ENCODE data around the gene HAUS7.

HAUS7 gene

GRCh38 chrX:153401133-153401764, 69.1 kb downstream of the HAUS7 start, which contains the start of gene PNMA6E:
Gene PNMA6E (minus strand): TSS chrX:153401350. CDS start chrX:153398849, 2,501 bp downstream.
- TF ChIP-seq, protein P1, sequence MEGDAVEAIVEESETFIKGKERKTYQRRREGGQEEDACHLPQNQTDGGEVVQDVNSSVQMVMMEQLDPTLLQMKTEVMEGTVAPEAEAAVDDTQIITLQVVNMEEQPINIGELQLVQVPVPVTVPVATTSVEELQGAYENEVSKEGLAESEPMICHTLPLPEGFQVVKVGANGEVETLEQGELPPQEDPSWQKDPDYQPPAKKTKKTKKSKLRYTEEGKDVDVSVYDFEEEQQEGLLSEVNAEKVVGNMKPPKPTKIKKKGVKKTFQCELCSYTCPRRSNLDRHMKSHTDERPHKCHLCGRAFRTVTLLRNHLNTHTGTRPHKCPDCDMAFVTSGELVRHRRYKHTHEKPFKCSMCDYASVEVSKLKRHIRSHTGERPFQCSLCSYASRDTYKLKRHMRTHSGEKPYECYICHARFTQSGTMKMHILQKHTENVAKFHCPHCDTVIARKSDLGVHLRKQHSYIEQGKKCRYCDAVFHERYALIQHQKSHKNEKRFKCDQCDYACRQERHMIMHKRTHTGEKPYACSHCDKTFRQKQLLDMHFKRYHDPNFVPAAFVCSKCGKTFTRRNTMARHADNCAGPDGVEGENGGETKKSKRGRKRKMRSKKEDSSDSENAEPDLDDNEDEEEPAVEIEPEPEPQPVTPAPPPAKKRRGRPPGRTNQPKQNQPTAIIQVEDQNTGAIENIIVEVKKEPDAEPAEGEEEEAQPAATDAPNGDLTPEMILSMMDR (IDR thresholded peaks at IDR 0.05; ENCODE audit: borderline replicate concordance, control extremely low read depth, extremely low read depth, insufficient read depth, missing control alignments): no peak
- in situ Hi-C loops (cut with MboI; ENCODE audit: low sequenced_read_pairs, unreplicated experiment): no loop called here
- no peak for DNase-seq (ENCODE audit: low spot score)

DNA sequence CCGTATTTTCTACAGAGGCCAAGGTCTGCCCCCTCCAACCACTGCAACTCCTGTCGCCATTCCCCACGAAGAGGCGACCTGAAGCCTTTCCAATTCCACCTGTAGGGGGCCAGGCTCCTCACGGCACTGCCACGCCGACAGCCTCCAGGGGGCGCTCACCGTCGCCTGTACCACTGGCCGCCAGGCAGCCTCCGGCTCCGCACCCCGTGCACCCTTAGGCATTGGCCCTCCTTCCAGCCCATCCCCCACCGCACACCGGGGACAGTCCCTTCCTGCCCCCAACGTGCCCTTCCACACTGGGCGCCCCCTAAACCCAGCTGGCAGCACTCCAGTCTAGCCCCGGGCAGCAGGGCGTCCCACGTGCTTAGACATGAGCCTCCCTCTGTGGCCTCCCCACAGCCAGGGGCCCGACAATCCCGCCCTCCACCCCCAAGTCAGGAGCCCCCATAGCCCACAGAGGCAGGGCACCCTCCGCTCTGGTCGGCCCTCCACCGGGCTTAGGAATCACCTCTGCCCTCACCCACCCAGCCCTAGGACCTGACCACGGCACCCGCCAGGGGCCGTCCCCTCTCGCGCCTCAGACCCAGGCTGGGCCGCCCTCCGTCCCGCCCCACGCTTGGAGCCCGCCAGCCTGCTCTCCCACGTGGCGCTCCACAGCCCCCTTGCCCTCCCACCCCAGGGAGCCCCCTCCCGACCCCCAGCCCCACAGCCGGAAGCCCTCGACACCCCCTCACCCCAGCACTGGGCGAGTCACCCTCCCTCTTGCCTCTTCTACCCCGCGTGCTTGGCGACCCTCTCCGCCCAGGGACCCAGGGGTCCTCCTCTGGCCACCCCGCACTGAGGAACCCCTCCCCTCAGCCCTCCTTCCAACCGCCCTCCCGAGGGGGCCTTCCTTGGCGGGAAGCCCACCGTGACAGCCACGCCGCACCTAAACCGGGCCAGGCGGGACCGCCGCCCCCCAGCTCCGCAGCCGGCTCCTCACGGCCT, 69.9 kb downstream of the HAUS7 start:
- TF ChIP-seq, protein P1 (IDR thresholded peaks at IDR 0.05; ENCODE audit: borderline replicate concordance, control extremely low read depth, extremely low read depth, insufficient read depth, missing control alignments): peak; percentile 91
- peak; percentile 85 for DNase-seq (ENCODE audit: low spot score)
- in situ Hi-C loops (cut with MboI; ENCODE audit: low sequenced_read_pairs, unreplicated experiment): no loop called here

- in situ Hi-C loops (cut with MboI; ENCODE audit: low sequenced_read_pairs, unreplicated experiment): no loop called here
- TF ChIP-seq, protein P1 (IDR thresholded peaks at IDR 0.05; ENCODE audit: borderline replicate concordance, control extremely low read depth, extremely low read depth, insufficient read depth, missing control alignments): no peak
- DNase-seq (ENCODE audit: low spot score): no peak
Observed at GRCh38 chrX:153398275-153398960, 72.0 kb downstream of the HAUS7 start.

Measured in GM13976 (cell line).